H9 (cell line): ENCODE data around the gene PHACTR2. TPM values are rescaled to one million over a fixed set of nuclear protein-coding genes. Genes with fewer than 3 reads are reported as not detected.
"Not testable (repeated sequence)": the region's sequence is repeated elsewhere in the genome, so short reads cannot be mapped to it uniquely, and the experiment has no call there.

Source experiments
- DNase-seq: peaks from one replicate; pipeline ENCODE4 v3.0.0-alpha.2; 2017
- H2AFZ ChIP-seq: one replicate; pipeline ENCODE4 v1.6.1; 2013; ENCODE audit warnings: mild to moderate bottlenecking, low read length, control low read depth, moderate library complexity
- H2AK5ac ChIP-seq: 2 replicates; pipeline ENCODE4 v1.6.1; 2013; ENCODE audit warnings: low read length, control low read depth, mixed read lengths; ENCODE audit not compliant: insufficient read length
- H2BK120ac ChIP-seq: one replicate; pipeline ENCODE4 v1.6.1; 2013; ENCODE audit warnings: low read depth, mild to moderate bottlenecking, low read length, control low read depth, inconsistent platforms; ENCODE audit not compliant: poor library complexity, severe bottlenecking
- H2BK12ac ChIP-seq: 2 replicates; pipeline ENCODE4 v1.6.1; 2013; ENCODE audit warnings: low read length, control low read depth, mixed read lengths, low read depth; ENCODE audit not compliant: insufficient read length
- H2BK15ac ChIP-seq: 2 replicates; pipeline ENCODE4 v1.6.1; 2013; ENCODE audit warnings: low read depth, low read length, control low read depth
- H2BK20ac ChIP-seq: one replicate; pipeline ENCODE4 v1.6.1; 2013; ENCODE audit warnings: low read depth, mild to moderate bottlenecking, low read length, control low read depth, inconsistent platforms; ENCODE audit not compliant: poor library complexity, severe bottlenecking
- H2BK5ac ChIP-seq: 2 replicates; pipeline ENCODE4 v1.6.1; 2013; ENCODE audit warnings: low read length, control low read depth, mixed read lengths; ENCODE audit not compliant: insufficient read length
- H3K14ac ChIP-seq: 2 replicates; pipeline ENCODE4 v1.6.1; 2013; ENCODE audit warnings: low read length, control low read depth; ENCODE audit not compliant: insufficient read depth
- H3K18ac ChIP-seq: 2 replicates; pipeline ENCODE4 v1.6.1; 2013; ENCODE audit warnings: low read depth, mild to moderate bottlenecking, mixed read lengths, low read length, control low read depth; ENCODE audit not compliant: insufficient read length
- H3K23ac ChIP-seq: 2 replicates; pipeline ENCODE4 v1.6.1; 2013; ENCODE audit warnings: low read length, control low read depth, mixed read lengths, low read depth; ENCODE audit not compliant: insufficient read length
- H3K23me2 ChIP-seq: 2 replicates; pipeline ENCODE4 v1.6.1; 2013; ENCODE audit warnings: low read depth, mild to moderate bottlenecking, mixed read lengths, low read length, control low read depth; ENCODE audit not compliant: insufficient read length, poor library complexity, severe bottlenecking
- H3K27ac ChIP-seq: 2 replicates; pipeline ENCODE4 v1.5.1; 2013; ENCODE audit warnings: low read length, control low read depth, mixed read lengths, low read depth; ENCODE audit not compliant: insufficient read length
- H3K27me3 ChIP-seq: 2 replicates; pipeline ENCODE4 v1.6.1; 2013; ENCODE audit warnings: low read length, control low read depth, inconsistent platforms; ENCODE audit not compliant: insufficient read depth
- H3K4ac ChIP-seq: 2 replicates; pipeline ENCODE4 v1.6.1; 2013; ENCODE audit warnings: low read depth, mild to moderate bottlenecking, control low read depth, inconsistent platforms, low read length, moderate library complexity
- H3K4me1 ChIP-seq: 2 replicates; pipeline ENCODE4 v1.6.1; 2013; ENCODE audit warnings: low read length, control low read depth, inconsistent platforms; ENCODE audit not compliant: insufficient read depth
- H3K4me2 ChIP-seq: 2 replicates; pipeline ENCODE4 v1.6.1; 2013; ENCODE audit warnings: low read length, control low read depth, mixed read lengths; ENCODE audit not compliant: insufficient read length, insufficient read depth
- H3K56ac ChIP-seq: 2 replicates; pipeline ENCODE4 v1.6.1; 2013; ENCODE audit warnings: low read depth, mild to moderate bottlenecking, mixed read lengths, low read length, control low read depth; ENCODE audit not compliant: insufficient read length
- H3K79me1 ChIP-seq: 2 replicates; pipeline ENCODE4 v1.6.1; 2013; ENCODE audit warnings: low read depth, mild to moderate bottlenecking, moderate library complexity, low read length, control low read depth, inconsistent platforms; ENCODE audit not compliant: insufficient read depth, poor library complexity, severe bottlenecking
- H3K79me2 ChIP-seq: 2 replicates; pipeline ENCODE4 v1.6.1; 2013; ENCODE audit warnings: low read length, control low read depth, inconsistent platforms; ENCODE audit not compliant: insufficient read depth
- H3K9ac ChIP-seq: 2 replicates; pipeline ENCODE4 v1.6.1; 2013; ENCODE audit warnings: low read length, control low read depth, mixed read lengths; ENCODE audit not compliant: insufficient read length; ENCODE audit errors: extremely low read depth
- H3K9me3 ChIP-seq: one replicate; pipeline ENCODE4 v1.6.1; 2013; ENCODE audit warnings: low read depth, low read length, inconsistent platforms; ENCODE audit not compliant: control insufficient read depth
- H3T11ph ChIP-seq: one replicate; pipeline ENCODE4 v1.6.1; 2013; ENCODE audit warnings: mild to moderate bottlenecking, low read length, control low read depth, inconsistent platforms
- H4K20me1 ChIP-seq: one replicate; pipeline ENCODE4 v1.6.1; 2013; ENCODE audit not compliant: control insufficient read depth, insufficient read length, insufficient read depth
- H4K5ac ChIP-seq: 2 replicates; pipeline ENCODE4 v1.6.1; 2013; ENCODE audit warnings: low read depth, mild to moderate bottlenecking, mixed read lengths, low read length, control low read depth; ENCODE audit not compliant: insufficient read length
- H4K8ac ChIP-seq: replicated peaks from 2 replicates; pipeline ENCODE4 v1.6.1; 2013; ENCODE audit warnings: low read length, control low read depth, mixed read lengths, low read depth; ENCODE audit not compliant: insufficient read length
- H4K91ac ChIP-seq: 2 replicates; pipeline ENCODE4 v1.6.1; 2013; ENCODE audit warnings: low read depth, mild to moderate bottlenecking, moderate library complexity, mixed read lengths, low read length, control low read depth; ENCODE audit not compliant: insufficient read length
- H3K27ac Mint-ChIP-seq, 3 experiments: 2 replicates in 2 of 3; 3 replicates in 1 of 3; pipeline ENCODE4 v1.8.0; 2020 to 2021; ENCODE audit warnings: mixed read lengths in 3 of 3, mild to moderate bottlenecking in 1 of 3, moderate library complexity in 1 of 3
- H3K27me3 Mint-ChIP-seq: 2 replicates; pipeline ENCODE4 v1.8.0; 2021; ENCODE audit warnings: low read depth, mild to moderate bottlenecking, moderate library complexity, mixed read lengths
- H3K36me3 Mint-ChIP-seq, 3 experiments: 2 replicates in 2 of 3; 3 replicates in 1 of 3; pipeline ENCODE4 v1.8.0; 2020 to 2021; ENCODE audit warnings: low read depth in 3 of 3, mixed read lengths in 3 of 3; ENCODE audit not compliant: insufficient read depth in 1 of 3
- H3K4me1 Mint-ChIP-seq, 2 experiments: 2 replicates each; pipeline ENCODE4 v1.8.0; 2020; ENCODE audit warnings: mixed read lengths in 2 of 2
- H3K4me3 Mint-ChIP-seq, 2 experiments: 2 replicates in 1 of 2; 3 replicates in 1 of 2; pipeline ENCODE4 v1.8.0; 2020 to 2021; ENCODE audit warnings: mild to moderate bottlenecking in 2 of 2, mixed read lengths in 2 of 2, moderate library complexity in 1 of 2
- H3K9me3 Mint-ChIP-seq, 2 experiments: 2 replicates in 1 of 2; 3 replicates in 1 of 2; pipeline ENCODE4 v1.8.0; 2020; ENCODE audit warnings: mild to moderate bottlenecking in 2 of 2, mixed read lengths in 2 of 2, moderate library complexity in 1 of 2
- WGBS: extraction: QIAGEN DNeasy Blood & Tissue Kit; methylation state at CpG from one replicate; pipeline ENCODE4 v1.1.7; 2013; ENCODE audit warnings: missing lambda C conversion rate, low lambda C conversion rate, mixed read lengths; ENCODE audit not compliant: insufficient read length; ENCODE audit errors: extremely low coverage; 5-methylcytosine and 5-hydroxymethylcytosine counted together
- total RNA-seq: library from RNA; stranded (reverse); gene quantifications from 2 replicates; pipeline ENCODE4 v1.2.1, GENCODE V29; 2021
- TF ChIP-seq, protein P1 (sequence below): fragments of 200-600 bp; sonication (generic); conservative IDR thresholded peaks from 3 replicates; pipeline ENCODE4 v1.8.0; 2021; ENCODE audit warnings: antibody characterized with exemption, mild to moderate bottlenecking

The PHACTR2 gene
- total RNA-seq, 1 experiment from 2014 or later = 131 TPM

DNA sequence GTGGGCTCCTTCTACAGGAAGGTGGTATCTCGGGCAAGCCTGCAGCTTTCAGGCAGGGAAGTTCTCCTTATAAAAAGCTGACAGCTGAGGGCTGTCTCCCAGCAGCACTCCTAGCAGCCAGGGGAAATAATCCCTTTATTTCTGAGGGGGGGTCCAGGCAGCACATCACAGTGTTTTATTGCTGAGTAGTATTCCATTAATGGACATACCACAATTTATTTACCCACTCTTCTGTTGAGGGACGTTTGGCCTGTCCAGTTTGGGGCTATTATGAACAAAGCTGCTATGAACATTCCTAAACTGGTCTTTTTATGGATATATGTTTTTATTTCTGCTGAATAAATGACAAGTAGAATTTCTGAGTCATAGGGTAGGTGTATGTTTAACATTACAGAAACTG is 20.0 kb upstream of the PHACTR2 start:
- no peak overlapping the region for H3K4me2 ChIP-seq
- H3K79me1 ChIP-seq = no peaks in the 10 kb centered on the region
- no peak overlapping the region for H2AK5ac ChIP-seq
- TF ChIP-seq, protein P1, sequence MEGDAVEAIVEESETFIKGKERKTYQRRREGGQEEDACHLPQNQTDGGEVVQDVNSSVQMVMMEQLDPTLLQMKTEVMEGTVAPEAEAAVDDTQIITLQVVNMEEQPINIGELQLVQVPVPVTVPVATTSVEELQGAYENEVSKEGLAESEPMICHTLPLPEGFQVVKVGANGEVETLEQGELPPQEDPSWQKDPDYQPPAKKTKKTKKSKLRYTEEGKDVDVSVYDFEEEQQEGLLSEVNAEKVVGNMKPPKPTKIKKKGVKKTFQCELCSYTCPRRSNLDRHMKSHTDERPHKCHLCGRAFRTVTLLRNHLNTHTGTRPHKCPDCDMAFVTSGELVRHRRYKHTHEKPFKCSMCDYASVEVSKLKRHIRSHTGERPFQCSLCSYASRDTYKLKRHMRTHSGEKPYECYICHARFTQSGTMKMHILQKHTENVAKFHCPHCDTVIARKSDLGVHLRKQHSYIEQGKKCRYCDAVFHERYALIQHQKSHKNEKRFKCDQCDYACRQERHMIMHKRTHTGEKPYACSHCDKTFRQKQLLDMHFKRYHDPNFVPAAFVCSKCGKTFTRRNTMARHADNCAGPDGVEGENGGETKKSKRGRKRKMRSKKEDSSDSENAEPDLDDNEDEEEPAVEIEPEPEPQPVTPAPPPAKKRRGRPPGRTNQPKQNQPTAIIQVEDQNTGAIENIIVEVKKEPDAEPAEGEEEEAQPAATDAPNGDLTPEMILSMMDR = no peak
- no peaks in the 10 kb centered on the region for H3K27me3 ChIP-seq
- no peak overlapping the region for H3K27ac Mint-ChIP-seq
- no peak overlapping the region for H3K4me3 Mint-ChIP-seq
- H3K23me2 ChIP-seq = no peaks in the 10 kb centered on the region
- H2BK5ac ChIP-seq = no peak overlapping the region
- H3K4me1 Mint-ChIP-seq = peaks cover 5% of the 10 kb centered on the region in 2 experiments; a peak in 3 of 4 replicates
- no peaks in the 10 kb centered on the region for H3K4me1 ChIP-seq
- H3K36me3 Mint-ChIP-seq = peaks cover 13 to 24% (median 20%) of the 10 kb centered on the region in 3 experiments
- no peak overlapping the region for H3K56ac ChIP-seq
- H3K9me3 ChIP-seq = peaks cover 10% of the 10 kb centered on the region
- H3K9me3 Mint-ChIP-seq = peaks cover 29 to 31% of the 10 kb centered on the region in 2 experiments
- WGBS = no CpG with 5 or more reads among the region's 2 CpGs
- H2BK120ac ChIP-seq = no peak overlapping the region
- no peak overlapping the region for H3K14ac ChIP-seq
- no peaks in the 10 kb centered on the region for H3K79me2 ChIP-seq
- no peak overlapping the region for H3K4ac ChIP-seq
- no peak overlapping the region for H2AFZ ChIP-seq
- H2BK20ac ChIP-seq = no peak overlapping the region
- no peak overlapping the region for H3K9ac ChIP-seq
- H4K5ac ChIP-seq = no peak overlapping the region
- no peak overlapping the region for H3K18ac ChIP-seq
- no peak for DNase-seq
- no peak overlapping the region for H4K91ac ChIP-seq
- H3T11ph ChIP-seq = no peak overlapping the region
- H4K8ac ChIP-seq = no peak overlapping the region
- H3K23ac ChIP-seq = no peak overlapping the region
- H4K20me1 ChIP-seq = no peaks in the 10 kb centered on the region
- no peak overlapping the region for H2BK15ac ChIP-seq
- no peaks in the 10 kb centered on the region for H3K27me3 Mint-ChIP-seq
- H2BK12ac ChIP-seq = no peak overlapping the region
- no peak overlapping the region for H3K27ac ChIP-seq

DNA sequence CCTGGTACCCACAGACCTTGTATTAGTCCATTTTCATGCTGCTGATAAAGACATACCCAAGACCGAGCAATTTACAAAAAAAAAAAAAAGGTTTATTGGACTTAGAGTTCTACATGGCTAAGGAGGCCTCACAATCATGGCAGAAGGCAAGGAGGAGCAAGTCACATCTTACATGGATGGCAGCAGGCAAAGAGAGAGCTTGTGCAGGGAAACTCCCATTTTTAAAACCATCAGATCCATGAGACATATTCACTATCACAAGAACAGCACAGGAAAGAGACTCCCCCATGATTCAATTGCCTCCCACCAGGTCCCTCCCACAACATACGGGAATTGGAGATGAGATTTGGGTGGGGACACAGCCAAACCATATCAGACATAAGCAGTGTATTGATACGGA is 17.6 kb upstream of the PHACTR2 start:
- H3K27me3 ChIP-seq, H4K5ac ChIP-seq, DNase-seq, H4K20me1 ChIP-seq, H3K4ac ChIP-seq, H4K8ac ChIP-seq, H3K4me2 ChIP-seq, H3K79me1 ChIP-seq, H3K56ac ChIP-seq, H2BK12ac ChIP-seq, H3K23ac ChIP-seq, H3K4me1 ChIP-seq, H3K79me2 ChIP-seq, H2BK20ac ChIP-seq, H3K27ac ChIP-seq, H2BK5ac ChIP-seq, H3K27ac Mint-ChIP-seq, H3K9ac ChIP-seq, H3K4me1 Mint-ChIP-seq, H3K18ac ChIP-seq, H3K27me3 Mint-ChIP-seq, H3T11ph ChIP-seq, H4K91ac ChIP-seq, H3K9me3 ChIP-seq, H2AFZ ChIP-seq, H3K14ac ChIP-seq, H2BK120ac ChIP-seq, H3K4me3 Mint-ChIP-seq, H2BK15ac ChIP-seq, H2AK5ac ChIP-seq, H3K23me2 ChIP-seq: not testable (repeated sequence)
- Mint-ChIP-seq H3K9me3 (peaks cover 29 to 31% of the 10 kb centered on the region in 2 experiments), H3K36me3 (peaks cover 13 to 24% (median 20%) of the 10 kb centered on the region in 3 experiments)
- WGBS = no CpG with 5 or more reads among the region's 3 CpGs
